SK-N-SH (cell line): ENCODE results near the gene TSPAN32.

Source experiments
- CTCF ChIP-seq: fragments of 200-600 bp; sonication (generic); IDR thresholded peaks from 2 replicates; pipeline ENCODE4 v1.6.1; 2017; ENCODE audit warnings: antibody characterized with exemption, mild to moderate bottlenecking, moderate library complexity
- FOXM1 ChIP-seq: IDR thresholded peaks from 2 replicates; pipeline ENCODE4 v1.4.0; 2012; ENCODE audit warnings: low read depth, mild to moderate bottlenecking
- GATA2 ChIP-seq: sonication (generic); formaldehyde crosslinking; IDR thresholded peaks from 2 replicates; pipeline ENCODE4 v1.5.0; 2020; ENCODE audit warnings: mild to moderate bottlenecking, missing genetic modification reagents
- TEAD4 ChIP-seq: IDR thresholded peaks from 2 replicates; pipeline ENCODE4 v1.4.0; 2012; ENCODE audit warnings: mild to moderate bottlenecking, borderline replicate concordance; ENCODE audit not compliant: insufficient read depth

GRCh38 chr11:2316963-2317244 is 15.1 kb downstream of the TSPAN32 start:
- TF ChIP-seq CTCF (no peak), GATA2 (CRISPR knock-in tag) (no peak), TEAD4 (no peak), FOXM1 (no peak)
